Measurements from ENCODE around the gene COLEC12.
A peak's percentile ranks its signal among the peaks of the same experiment; 100 is the strongest.

Gene COLEC12

GRCh38 chr18:463827-464541 is 36.5 kb downstream of the COLEC12 start:
- Histone ChIP-seq H3K27ac (ENCODE audit: low read depth, low read length) (no peak overlapping the region), H2AFZ (ENCODE audit: insufficient read depth, low read length, poor library complexity) (no peak overlapping the region), H3K4me2 (ENCODE audit: low read length) (no peak overlapping the region), H3K9ac (ENCODE audit: low read length) (no peak overlapping the region), H2BK120ac (ENCODE audit: insufficient read depth, low read length, poor library complexity) (no peak overlapping the region), H2BK5ac (ENCODE audit: low read depth, low read length, poor library complexity) (no peak overlapping the region), H4K91ac (ENCODE audit: low read depth, low read length) (no peak overlapping the region), H3K18ac (ENCODE audit: low read length) (no peak overlapping the region), H3K4me3 (ENCODE audit: low read depth, low read length) (no peak overlapping the region), H3K79me2 (ENCODE audit: control insufficient read depth, insufficient read depth, low read length, poor library complexity) (no peaks in the 10 kb centered on the region), H3K79me1 (ENCODE audit: low read length) (no peaks in the 10 kb centered on the region), H3K4ac (ENCODE audit: low read depth, low read length) (no peak overlapping the region), H3K4me1 (ENCODE audit: control insufficient read depth in 1 of 2, insufficient read depth in 2 of 2, low read length in 2 of 2) (no peaks in the 10 kb centered on the region), H2BK12ac (ENCODE audit: low read length) (no peak overlapping the region), H2AK5ac (ENCODE audit: low read length) (no peak overlapping the region), H3K9me3 (ENCODE audit: insufficient read depth, low read depth, low read length) (no peaks in the 10 kb centered on the region), H3K23ac (ENCODE audit: low read length) (no peak overlapping the region), H3K14ac (ENCODE audit: low read length) (no peak overlapping the region), H4K8ac (ENCODE audit: low read depth, low read length) (no peak overlapping the region), H3K27me3 (ENCODE audit: insufficient read depth, low read length) (no peaks in the 10 kb centered on the region), H3K36me3 (ENCODE audit: control insufficient read depth in 1 of 2, insufficient read depth in 2 of 2, low read length in 2 of 2) (no peaks in the 10 kb centered on the region), H4K12ac (ENCODE audit: low read depth, low read length) (no peak overlapping the region)
- WGBS (ENCODE audit: extremely low coverage, insufficient coverage, insufficient read length): no CpG with 5 or more reads among the region's 12 CpGs
- DNase-seq: peak in 1 of 2 donors; percentile 24

- no peaks in the 10 kb centered on the region for H3K4me1 ChIP-seq (ENCODE audit: control insufficient read depth in 1 of 2, insufficient read depth in 2 of 2, low read length in 2 of 2)
- no peak overlapping the region for H4K8ac ChIP-seq (ENCODE audit: low read depth, low read length)
- no peak overlapping the region for H2BK120ac ChIP-seq (ENCODE audit: insufficient read depth, low read length, poor library complexity)
- H3K79me2 ChIP-seq (ENCODE audit: control insufficient read depth, insufficient read depth, low read length, poor library complexity): no peaks in the 10 kb centered on the region
- no CpG with 5 or more reads among the region's 11 CpGs for WGBS (ENCODE audit: extremely low coverage, insufficient coverage, insufficient read length)
- H3K27ac ChIP-seq (ENCODE audit: low read depth, low read length): no peak overlapping the region
- H3K23ac ChIP-seq (ENCODE audit: low read length): no peak overlapping the region
- H3K18ac ChIP-seq (ENCODE audit: low read length): no peak overlapping the region
- H3K4me2 ChIP-seq (ENCODE audit: low read length): no peak overlapping the region
- no peaks in the 10 kb centered on the region for H3K27me3 ChIP-seq (ENCODE audit: insufficient read depth, low read length)
- H3K79me1 ChIP-seq (ENCODE audit: low read length): no peaks in the 10 kb centered on the region
- no peak overlapping the region for H3K9ac ChIP-seq (ENCODE audit: low read length)
- no peak overlapping the region for H4K91ac ChIP-seq (ENCODE audit: low read depth, low read length)
- H3K14ac ChIP-seq (ENCODE audit: low read length): no peak overlapping the region
- H3K4me3 ChIP-seq (ENCODE audit: low read depth, low read length): no peak overlapping the region
- no peak overlapping the region for H4K12ac ChIP-seq (ENCODE audit: low read depth, low read length)
- no peak overlapping the region for H2BK12ac ChIP-seq (ENCODE audit: low read length)
- no peak overlapping the region for H2BK5ac ChIP-seq (ENCODE audit: low read depth, low read length, poor library complexity)
- H3K9me3 ChIP-seq (ENCODE audit: insufficient read depth, low read depth, low read length): no peaks in the 10 kb centered on the region
- H2AK5ac ChIP-seq (ENCODE audit: low read length): no peak overlapping the region
- H2AFZ ChIP-seq (ENCODE audit: insufficient read depth, low read length, poor library complexity): no peak overlapping the region
- H3K36me3 ChIP-seq (ENCODE audit: control insufficient read depth in 1 of 2, insufficient read depth in 2 of 2, low read length in 2 of 2): no peaks in the 10 kb centered on the region
- no peak for DNase-seq
- H3K4ac ChIP-seq (ENCODE audit: low read depth, low read length): no peak overlapping the region
Measured at GRCh38 chr18:463403-463802, 37.1 kb downstream of the COLEC12 start.

- Histone ChIP-seq H3K9me3 (ENCODE audit: insufficient read depth, low read depth, low read length) (no peaks in the 10 kb centered on the region), H3K18ac (ENCODE audit: low read length) (no peak overlapping the region), H3K23ac (ENCODE audit: low read length) (no peak overlapping the region), H4K91ac (ENCODE audit: low read depth, low read length) (no peak overlapping the region), H2BK12ac (ENCODE audit: low read length) (no peak overlapping the region), H3K79me1 (ENCODE audit: low read length) (no peaks in the 10 kb centered on the region), H2BK120ac (ENCODE audit: insufficient read depth, low read length, poor library complexity) (no peak overlapping the region), H3K4me1 (ENCODE audit: control insufficient read depth in 1 of 2, insufficient read depth in 2 of 2, low read length in 2 of 2) (peaks cover 0 to 4% of the 10 kb centered on the region in 2 experiments), H3K4me3 (ENCODE audit: low read depth, low read length) (no peak overlapping the region), H2AFZ (ENCODE audit: insufficient read depth, low read length, poor library complexity) (no peak overlapping the region), H3K27me3 (ENCODE audit: insufficient read depth, low read length) (no peaks in the 10 kb centered on the region), H3K36me3 (ENCODE audit: control insufficient read depth in 1 of 2, insufficient read depth in 2 of 2, low read length in 2 of 2) (no peaks in the 10 kb centered on the region), H3K4me2 (ENCODE audit: low read length) (no peak overlapping the region), H3K79me2 (ENCODE audit: control insufficient read depth, insufficient read depth, low read length, poor library complexity) (no peaks in the 10 kb centered on the region), H2AK5ac (ENCODE audit: low read length) (no peak overlapping the region), H3K27ac (ENCODE audit: low read depth, low read length) (no peak overlapping the region), H3K9ac (ENCODE audit: low read length) (no peak overlapping the region), H2BK5ac (ENCODE audit: low read depth, low read length, poor library complexity) (no peak overlapping the region), H3K14ac (ENCODE audit: low read length) (no peak overlapping the region), H4K8ac (ENCODE audit: low read depth, low read length) (no peak overlapping the region), H4K12ac (ENCODE audit: low read depth, low read length) (no peak overlapping the region), H3K4ac (ENCODE audit: low read depth, low read length) (no peak overlapping the region)
- no peak for DNase-seq
- no CpG with 5 or more reads among the region's 2 CpGs for WGBS (ENCODE audit: extremely low coverage, insufficient coverage, insufficient read length)
Measured at GRCh38 chr18:461762-462161, 38.7 kb downstream of the COLEC12 start.

GRCh38 chr18:460791-461190 is 39.7 kb downstream of the COLEC12 start:
- Histone ChIP-seq H3K27me3 (ENCODE audit: insufficient read depth, low read length) (no peaks in the 10 kb centered on the region), H4K12ac (ENCODE audit: low read depth, low read length) (no peak overlapping the region), H3K4me1 (ENCODE audit: control insufficient read depth in 1 of 2, insufficient read depth in 2 of 2, low read length in 2 of 2) (peaks cover 0 to 5% of the 10 kb centered on the region in 2 experiments), H3K27ac (ENCODE audit: low read depth, low read length) (no peak overlapping the region), H3K4ac (ENCODE audit: low read depth, low read length) (no peak overlapping the region), H4K91ac (ENCODE audit: low read depth, low read length) (no peak overlapping the region), H3K14ac (ENCODE audit: low read length) (no peak overlapping the region), H3K23ac (ENCODE audit: low read length) (no peak overlapping the region), H2BK5ac (ENCODE audit: low read depth, low read length, poor library complexity) (no peak overlapping the region), H3K4me3 (ENCODE audit: low read depth, low read length) (no peak overlapping the region), H2AK5ac (ENCODE audit: low read length) (no peak overlapping the region), H3K79me2 (ENCODE audit: control insufficient read depth, insufficient read depth, low read length, poor library complexity) (no peaks in the 10 kb centered on the region), H3K9ac (ENCODE audit: low read length) (no peak overlapping the region), H2AFZ (ENCODE audit: insufficient read depth, low read length, poor library complexity) (no peak overlapping the region), H3K9me3 (ENCODE audit: insufficient read depth, low read depth, low read length) (no peaks in the 10 kb centered on the region), H2BK120ac (ENCODE audit: insufficient read depth, low read length, poor library complexity) (no peak overlapping the region), H3K36me3 (ENCODE audit: control insufficient read depth in 1 of 2, insufficient read depth in 2 of 2, low read length in 2 of 2) (no peaks in the 10 kb centered on the region), H2BK12ac (ENCODE audit: low read length) (no peak overlapping the region), H3K4me2 (ENCODE audit: low read length) (no peak overlapping the region), H3K18ac (ENCODE audit: low read length) (no peak overlapping the region), H4K8ac (ENCODE audit: low read depth, low read length) (no peak overlapping the region), H3K79me1 (ENCODE audit: low read length) (no peaks in the 10 kb centered on the region)
- WGBS (ENCODE audit: extremely low coverage, insufficient coverage, insufficient read length): no CpG with 5 or more reads among the region's 6 CpGs
- no peak for DNase-seq
